AG04450 (cell line): Measurements from ENCODE around the gene NSRP1. TPM values are rescaled to one million over a fixed set of nuclear protein-coding genes. Genes with fewer than 3 reads are reported as not detected.

Source experiments
- CTCF ChIA-PET: fragments of 300-600, 350-600 bp; formaldehyde crosslinking; extraction: SDS; loops from one replicate; lab custom pipeline; 2022; ENCODE audit warnings: antibody characterized with exemption, inconsistent platforms; lab: Charles Lee
- POLR2A ChIA-PET: fragments of 350-600 bp; formaldehyde crosslinking; extraction: SDS; loops from one replicate; lab custom pipeline; 2021; ENCODE audit warnings: antibody characterized with exemption, inconsistent platforms; lab: Yijun Ruan, JAX
- DNase-seq: peaks from one replicate; pipeline ENCODE4 v3.0.0-alpha.2; 2011; ENCODE audit warnings: low read depth, low spot score
- H3K27ac ChIP-seq: one replicate; pipeline ENCODE4 v1.5.1; 2012; ENCODE audit warnings: low read depth, low read length, control low read depth
- H3K27me3 ChIP-seq: one replicate; pipeline ENCODE4 v1.6.0; 2012; ENCODE audit warnings: low read length; ENCODE audit not compliant: control insufficient read depth, insufficient read depth
- H3K4me3 ChIP-seq: 2 replicates; pipeline ENCODE4 v1.5.1; 2011; ENCODE audit warnings: mild to moderate bottlenecking, low read depth, low read length, control low read depth
- H3K9me3 ChIP-seq: 2 replicates; pipeline ENCODE4 v1.5.1; 2012; ENCODE audit warnings: low read length; ENCODE audit not compliant: control insufficient read depth, insufficient read depth
- CTCF ChIP-seq: IDR thresholded peaks from 2 replicates; pipeline ENCODE4 v1.5.1; 2011; ENCODE audit warnings: low read depth, low read length, control low read depth, inconsistent platforms
- polyA plus RNA-seq: library from polyadenylated mRNA; depleted of rRNA; stranded (reverse); fragments of >200 nt; gene quantifications from 2 replicates; pipeline ENCODE4 v1.2.3, GENCODE V29; 2011

NSRP1 gene
- polyA plus RNA-seq, 1 experiment: 18.6 TPM

- Histone ChIP-seq H3K4me3 (no peak overlapping the region), H3K9me3 (no peaks in the 10 kb centered on the region), H3K27me3 (peaks cover 39% of the 10 kb centered on the region), H3K27ac (no peak overlapping the region)
- no peak for DNase-seq
- ChIA-PET CTCF (no interaction called here), POLR2A (no interaction called here)
- TF ChIP-seq CTCF: no peak
These were observed 102.2 kb downstream of the NSRP1 start for GRCh38 chr17:30218799-30219198.

GRCh38 chr17:30219315-30219714, 102.7 kb downstream of the NSRP1 start:
- Histone ChIP-seq H3K27ac (no peak overlapping the region), H3K27me3 (peaks cover 39% of the 10 kb centered on the region), H3K9me3 (no peaks in the 10 kb centered on the region), H3K4me3 (no peak overlapping the region)
- TF ChIP-seq CTCF: no peak
- POLR2A ChIA-PET: no interaction called here
- CTCF ChIA-PET: no interaction called here
- no peak for DNase-seq

GRCh38 chr17:30219833-30220232, 103.2 kb downstream of the NSRP1 start:
- Histone ChIP-seq H3K4me3 (no peak overlapping the region), H3K27me3 (peaks cover 43% of the 10 kb centered on the region), H3K9me3 (no peaks in the 10 kb centered on the region), H3K27ac (no peak overlapping the region)
- no peak for DNase-seq
- POLR2A ChIA-PET: no interaction called here
- no peak for TF ChIP-seq CTCF
- CTCF ChIA-PET: no interaction called here

- no peak overlapping the region for H3K4me3 ChIP-seq
- DNase-seq: no peak
- POLR2A ChIA-PET: no interaction called here
- H3K9me3 ChIP-seq: no peaks in the 10 kb centered on the region
- CTCF ChIA-PET: no interaction called here
- TF ChIP-seq CTCF: no peak
- H3K27ac ChIP-seq: no peak overlapping the region
- peaks cover 48% of the 10 kb centered on the region for H3K27me3 ChIP-seq
These were observed 103.8 kb downstream of the NSRP1 start for GRCh38 chr17:30220414-30220813.

GRCh38 chr17:30221346-30221745, 104.7 kb downstream of the NSRP1 start:
- Histone ChIP-seq H3K27me3 (peaks cover 52% of the 10 kb centered on the region), H3K27ac (no peak overlapping the region), H3K9me3 (no peaks in the 10 kb centered on the region), H3K4me3 (no peak overlapping the region)
- no peak for TF ChIP-seq CTCF
- ChIA-PET CTCF (no interaction called here), POLR2A (no interaction called here)
- no peak for DNase-seq
